D721Med (cell line): ENCODE measurements around the gene GSTT4.
"Not testable (repeated sequence)": the region's sequence is repeated elsewhere in the genome, so short reads cannot be mapped to it uniquely, and the experiment has no call there.

Experiments
- DNase-seq: peaks from one replicate; pipeline ENCODE4 v3.0.0; 2011; ENCODE audit warnings: low spot score; ENCODE audit not compliant: insufficient read length
- FAIRE-seq: peaks from 2 replicates; lab custom pipeline; 2011; peaks lifted over from hg19 to GRCh38; lab: Jason Lieb, UNC
- CTCF ChIP-seq: IDR thresholded peaks from 2 replicates; pipeline ENCODE4 v1.5.1; 2012; ENCODE audit warnings: mild to moderate bottlenecking, control low read depth; ENCODE audit not compliant: insufficient read depth; ENCODE audit errors: missing control alignments

GSTT4 gene

GRCh38 chr22:24046024-24046423 is 40.8 kb upstream of the GSTT4 start:
- no peak for DNase-seq
- FAIRE-seq: no peak
- TF ChIP-seq CTCF: peak; percentile 2

GRCh38 chr22:24043958-24044357 is 38.7 kb upstream of the GSTT4 start:
- DNase-seq (no peak), FAIRE-seq (no peak)
- no peak for TF ChIP-seq CTCF

- not testable (repeated sequence) for DNase-seq, FAIRE-seq
These were observed 38.2 kb upstream of the GSTT4 start for GRCh38 chr22:24043465-24043864.

- FAIRE-seq (no peak), DNase-seq (no peak)
- TF ChIP-seq CTCF: no peak
These were observed 35.7 kb upstream of the GSTT4 start for GRCh38 chr22:24040946-24041345.

- no peak for FAIRE-seq
- no peak for TF ChIP-seq CTCF
- no peak for DNase-seq
These were observed 33.8 kb upstream of the GSTT4 start for GRCh38 chr22:24039046-24039445.

GRCh38 chr22:24037851-24038765 is 32.9 kb upstream of the GSTT4 start:
- DNase-seq: no peak
- no peak for TF ChIP-seq CTCF
- FAIRE-seq: no peak

GRCh38 chr22:24035296-24035695 is 30.0 kb upstream of the GSTT4 start:
- DNase-seq (no peak), FAIRE-seq (no peak)
- TF ChIP-seq CTCF: no peak
